Inferior parietal cortex (tissue), 1 donor: Measurements from ENCODE around the gene ASB4.
A peak's percentile ranks its signal among the peaks of the same experiment; 100 is the strongest.

Experiments
- DNase-seq: peaks from one replicate; pipeline ENCODE4 v3.0.0-alpha.2; 2016; ENCODE audit errors: extremely low spot score

Gene ASB4

GRCh38 chr7:95526128-95526738 lies 40.5 kb downstream of the ASB4 start:
- peak; percentile 65 for DNase-seq

- DNase-seq = peak; percentile 90
Measured at GRCh38 chr7:95527033-95527775, 41.5 kb downstream of the ASB4 start.

GRCh38 chr7:95527776-95528250 lies 42.1 kb downstream of the ASB4 start:
- DNase-seq = no peak

- DNase-seq = no peak
Measured at GRCh38 chr7:95529701-95530100, 44.0 kb downstream of the ASB4 start.

GRCh38 chr7:95530881-95531280 lies 45.1 kb downstream of the ASB4 start:
- DNase-seq = no peak

GRCh38 chr7:95531605-95532219 lies 46.0 kb downstream of the ASB4 start:
- DNase-seq = no peak

GRCh38 chr7:95534796-95535195 lies 49.1 kb downstream of the ASB4 start:
- DNase-seq = no peak

- DNase-seq = no peak
Measured at GRCh38 chr7:95535662-95536061, 49.9 kb downstream of the ASB4 start.

GRCh38 chr7:95536656-95537311 lies 51.0 kb downstream of the ASB4 start:
- DNase-seq = no peak

GRCh38 chr7:95537468-95537867 lies 51.7 kb downstream of the ASB4 start:
- DNase-seq = no peak

- no peak for DNase-seq
Measured at GRCh38 chr7:95539426-95539825, 53.7 kb downstream of the ASB4 start.

GRCh38 chr7:95540366-95540765 lies 54.6 kb downstream of the ASB4 start:
- no peak for DNase-seq

- DNase-seq = no peak
Measured at GRCh38 chr7:95543312-95543711, 57.6 kb downstream of the ASB4 start.

GRCh38 chr7:95544171-95544570 lies 58.4 kb downstream of the ASB4 start:
- DNase-seq = no peak

GRCh38 chr7:95545007-95545615 lies 59.4 kb downstream of the ASB4 start:
- DNase-seq = peak; percentile 88

- DNase-seq = no peak
Measured at GRCh38 chr7:95545673-95546072, 59.9 kb downstream of the ASB4 start.

- DNase-seq = peak; percentile 33
Measured at GRCh38 chr7:95546647-95547046, 60.9 kb downstream of the ASB4 start.

GRCh38 chr7:95547361-95548348 lies 61.9 kb downstream of the ASB4 start:
- no peak for DNase-seq

GRCh38 chr7:95549818-95550529 lies 64.2 kb downstream of the ASB4 start:
- DNase-seq = peak; percentile 96

- no peak for DNase-seq
Measured at GRCh38 chr7:95550546-95550945, 64.8 kb downstream of the ASB4 start.
